H1 (cell line): Measurements from ENCODE around the gene CROCC2. TPM values are rescaled to one million over a fixed set of nuclear protein-coding genes. Genes with fewer than 3 reads are reported as not detected.

Experiments
- CTCF ChIA-PET: fragments of 300-600 bp; sonication (Branson Sonifier 250); formaldehyde crosslinking; loops from one replicate; lab custom pipeline; 2021; ENCODE audit not compliant: partially characterized antibody; lab: Charles Lee
- POLR2A ChIA-PET: fragments of 300-600 bp; sonication (Branson Sonifier 250); formaldehyde crosslinking; loops from one replicate; lab custom pipeline; 2021; ENCODE audit warnings: inconsistent platforms; ENCODE audit not compliant: partially characterized antibody; lab: Charles Lee
- DNase-seq, 2 experiments: peaks; one replicate each; pipeline versions ENCODE4 v3.0.0 to v3.0.0-alpha.2; 2010 to 2022; ENCODE audit warnings: low spot score in 2 of 2, low read depth in 1 of 2, mixed read lengths in 1 of 2
- FAIRE-seq: peaks from 2 replicates; lab custom pipeline; 2011; peaks lifted over from hg19 to GRCh38; lab: Jason Lieb, UNC
- H2AFZ ChIP-seq: 2 replicates; pipeline ENCODE4 v1.8.1; 2012; ENCODE audit warnings: low read length, inconsistent platforms
- H2AK5ac ChIP-seq: 2 replicates; pipeline ENCODE4 v1.6.1; 2013; ENCODE audit warnings: low read depth, low read length
- H2BK120ac ChIP-seq: replicated peaks from 2 replicates; pipeline ENCODE3; 2013; ENCODE audit warnings: low read depth, low read length, inconsistent platforms
- H2BK12ac ChIP-seq: 2 replicates; pipeline ENCODE4 v1.6.1; 2013; ENCODE audit warnings: low read depth, low read length
- H2BK15ac ChIP-seq: 2 replicates; pipeline ENCODE4 v1.6.1; 2013; ENCODE audit warnings: low read length
- H2BK20ac ChIP-seq: 2 replicates; pipeline ENCODE4 v1.6.1; 2013; ENCODE audit warnings: low read length
- H2BK5ac ChIP-seq: 2 replicates; pipeline ENCODE4 v1.6.1; 2013; ENCODE audit warnings: low read depth, low read length
- H3K14ac ChIP-seq: 2 replicates; pipeline ENCODE4 v1.6.1; 2013; ENCODE audit warnings: inconsistent platforms; ENCODE audit not compliant: insufficient read length
- H3K18ac ChIP-seq: 2 replicates; pipeline ENCODE4 v1.6.1; 2013; ENCODE audit warnings: low read length; ENCODE audit errors: extremely low read depth
- H3K23ac ChIP-seq: 2 replicates; pipeline ENCODE4 v1.6.1; 2013; ENCODE audit warnings: inconsistent platforms; ENCODE audit not compliant: insufficient read length
- H3K23me2 ChIP-seq: 2 replicates; pipeline ENCODE4 v1.6.1; 2013; ENCODE audit warnings: low read depth, low read length
- H3K27ac ChIP-seq: 2 replicates; pipeline ENCODE4 v1.6.1; 2011; ENCODE audit warnings: low read depth, low read length, inconsistent platforms
- H3K27me3 ChIP-seq, 4 experiments: replicated peaks in 1 of 4; 1 replicate in 1 of 4; 2 replicates in 3 of 4; pipeline versions ENCODE4 v1.6.1 to v1.8.1; 2011 to 2013; ENCODE audit warnings: low read length in 3 of 4, mild to moderate bottlenecking in 3 of 4, inconsistent platforms in 2 of 4, mixed read lengths in 2 of 4, moderate library complexity in 1 of 4; ENCODE audit not compliant: control insufficient read depth in 3 of 4, insufficient read depth in 3 of 4; ENCODE audit errors: extremely low read depth in 1 of 4
- H3K36me3 ChIP-seq, 4 experiments: 2 replicates each; pipeline versions ENCODE4 v1.6.1 to v1.8.1; 2011 to 2013; ENCODE audit warnings: mild to moderate bottlenecking in 4 of 4, low read length in 3 of 4, moderate library complexity in 2 of 4, control low read depth in 1 of 4, inconsistent platforms in 1 of 4; ENCODE audit not compliant: insufficient read depth in 4 of 4, control insufficient read depth in 2 of 4
- H3K4ac ChIP-seq: replicated peaks from 2 replicates; pipeline ENCODE3; 2013; ENCODE audit warnings: low read length, low read depth, mixed read lengths, inconsistent platforms; ENCODE audit not compliant: insufficient read length
- H3K4me1 ChIP-seq, 4 experiments: replicated peaks in 1 of 4; 1 replicate in 1 of 4; 2 replicates in 3 of 4; pipeline versions ENCODE4 v1.6.1 to v1.8.1; 2011 to 2013; ENCODE audit warnings: low read length in 3 of 4, inconsistent platforms in 2 of 4, mixed read lengths in 1 of 4; ENCODE audit not compliant: insufficient read depth in 4 of 4, control insufficient read depth in 3 of 4
- H3K4me2 ChIP-seq, 2 experiments: 2 replicates each; pipeline versions ENCODE4 v1.6.1 to v1.8.1; 2011 to 2013; ENCODE audit warnings: low read depth in 2 of 2, low read length in 2 of 2, control low read depth in 1 of 2, inconsistent platforms in 1 of 2, mild to moderate bottlenecking in 1 of 2; ENCODE audit not compliant: insufficient read depth in 1 of 2
- H3K4me3 ChIP-seq, 4 experiments: fragments of 200-600, 300-600 bp in 1 of 4; sonication (generic), shearing (Covaris generic), sonication (Bioruptor Twin) in 1 of 4; 2 replicates each; pipeline versions ENCODE4 v1.5.1 to v1.8.1; 2011 to 2016; ENCODE audit warnings: low read length in 4 of 4, low read depth in 3 of 4, control low read depth in 2 of 4, inconsistent platforms in 2 of 4, mild to moderate bottlenecking in 2 of 4, mixed read lengths in 1 of 4, moderate library complexity in 1 of 4; ENCODE audit not compliant: insufficient read depth in 2 of 4; ENCODE audit errors: extremely low read depth in 1 of 4
- H3K56ac ChIP-seq: replicated peaks from 2 replicates; pipeline ENCODE3; 2013; ENCODE audit warnings: low read depth, mild to moderate bottlenecking, mixed read lengths, low read length, inconsistent platforms; ENCODE audit not compliant: insufficient read length
- H3K79me1 ChIP-seq: 2 replicates; pipeline ENCODE4 v1.6.1; 2013; ENCODE audit warnings: low read depth, low read length, control low read depth
- H3K79me2 ChIP-seq, 2 experiments: 2 replicates each; pipeline versions ENCODE4 v1.6.1 to v1.8.1; 2012 to 2013; ENCODE audit warnings: low read length in 2 of 2, mild to moderate bottlenecking in 2 of 2, inconsistent platforms in 1 of 2; ENCODE audit not compliant: insufficient read depth in 2 of 2, control insufficient read depth in 1 of 2
- H3K9ac ChIP-seq, 4 experiments: replicated peaks in 1 of 4; 1 replicate in 1 of 4; 2 replicates in 3 of 4; pipeline versions ENCODE4 v1.6.1 to v1.8.1; 2011 to 2013; ENCODE audit warnings: low read depth in 3 of 4, low read length in 3 of 4, control low read depth in 2 of 4, mild to moderate bottlenecking in 2 of 4, moderate library complexity in 2 of 4, inconsistent platforms in 1 of 4; ENCODE audit errors: extremely low read depth in 1 of 4
- H3K9me3 ChIP-seq, 2 experiments: 2 replicates each; pipeline versions ENCODE4 v1.6.1 to v1.8.1; 2012 to 2013; ENCODE audit warnings: mild to moderate bottlenecking in 2 of 2, moderate library complexity in 2 of 2, control low read depth in 1 of 2, inconsistent platforms in 1 of 2, low read depth in 1 of 2, low read length in 1 of 2, mixed read lengths in 1 of 2; ENCODE audit not compliant: insufficient read depth in 2 of 2
- H4K20me1 ChIP-seq, 2 experiments: replicated peaks in 1 of 2; 2 replicates each; pipeline versions ENCODE3 to v1.8.1; 2011 to 2013; ENCODE audit warnings: inconsistent platforms in 2 of 2, low read length in 2 of 2, mild to moderate bottlenecking in 1 of 2; ENCODE audit not compliant: insufficient read depth in 2 of 2, control insufficient read depth in 1 of 2
- H4K5ac ChIP-seq: 2 replicates; pipeline ENCODE4 v1.6.1; 2013; ENCODE audit warnings: low read length, low read depth, mixed read lengths, inconsistent platforms; ENCODE audit not compliant: insufficient read length
- H4K8ac ChIP-seq: 2 replicates; pipeline ENCODE4 v1.8.0; 2013; ENCODE audit warnings: mild to moderate bottlenecking, moderate library complexity, low read length, inconsistent platforms; ENCODE audit not compliant: insufficient read depth; ENCODE audit errors: extremely low read depth
- H4K91ac ChIP-seq: replicated peaks from 2 replicates; pipeline ENCODE3; 2013; ENCODE audit warnings: low read length, mixed read lengths, inconsistent platforms; ENCODE audit not compliant: insufficient read length
- BACH1 ChIP-seq: IDR thresholded peaks from 2 replicates; pipeline ENCODE4 v1.6.1; 2012; ENCODE audit warnings: low read length, improper control_type of control experiment
- CBX5 ChIP-seq: fragments of 300-800, 300-1000 bp; sonication (generic); IDR thresholded peaks from 2 replicates; pipeline ENCODE4 v1.7.1; 2016; ENCODE audit warnings: antibody characterized with exemption, low read length, low read depth
- CHD1 ChIP-seq: IDR thresholded peaks from 2 replicates; pipeline ENCODE4 v1.6.1; 2012; ENCODE audit warnings: low read depth, low read length, improper control_type of control experiment
- CHD2 ChIP-seq: IDR thresholded peaks from 2 replicates; pipeline ENCODE4 v1.6.1; 2012; ENCODE audit warnings: low read length, improper control_type of control experiment
- CTCF ChIP-seq, 3 experiments: IDR thresholded peaks; 1 replicate in 2 of 3; 2 replicates in 1 of 3; pipeline versions ENCODE4 v1.5.1 to v1.6.1; 2011; ENCODE audit warnings: low read length in 3 of 3, mild to moderate bottlenecking in 3 of 3, inconsistent platforms in 2 of 3, low read depth in 1 of 3, moderate library complexity in 1 of 3; ENCODE audit not compliant: insufficient read depth in 1 of 3; ENCODE audit errors: control extremely low read depth in 1 of 3
- JUN ChIP-seq: IDR thresholded peaks from 2 replicates; pipeline ENCODE4 v1.6.1; 2011; ENCODE audit warnings: low read depth, mild to moderate bottlenecking, improper control_type of control experiment, low read length
- TEAD4 ChIP-seq: IDR thresholded peaks from 2 replicates; pipeline ENCODE4 v1.6.1; 2012; ENCODE audit warnings: low read depth, low read length, inconsistent platforms, mixed read lengths
- WGBS, 2 experiments: shearing (Covaris generic) in 1 of 2; methylation state at CpG; one replicate each; pipeline versions ENCODE4 v1.1.6 to v1.1.7; 2013 to 2015; ENCODE audit warnings: low lambda C conversion rate in 2 of 2, mixed read lengths in 2 of 2, inconsistent platforms in 1 of 2, low coverage in 1 of 2, missing lambda C conversion rate in 1 of 2; ENCODE audit not compliant: insufficient replicate concordance in 2 of 2, insufficient coverage in 1 of 2, insufficient read length in 1 of 2; ENCODE audit errors: extremely low coverage in 1 of 2, missing lambda C conversion rate in 1 of 2; 5-methylcytosine and 5-hydroxymethylcytosine counted together
- polyA plus RNA-seq, 7 experiments: library from polyadenylated mRNA; depleted of rRNA in 3 of 7; stranded (reverse) in 5 of 7; unstranded in 2 of 7; fragments of >200 nt in 5 of 7; fragments of 200-250 nt in 2 of 7; gene quantifications; 1 replicate in 5 of 7; 2 replicates in 1 of 7; 4 replicates in 1 of 7; pipeline versions ENCODE4 v1.2.1 to v1.2.3, GENCODE V29; 2011 to 2013; ENCODE audit warnings: missing spikeins in 2 of 7, mixed read lengths in 2 of 7
- total RNA-seq: library from RNA; stranded (reverse); fragmentation: NEBNext Ultra II Directional; extraction: Animal tissue kit (Norgen Biotek cat#: 25700); gene quantifications from 2 replicates; pipeline ENCODE4 v1.2.1, GENCODE V29; 2021

The CROCC2 gene
- total and polyA plus RNA-seq, 2 of the 8 experiments (the other 6 are each of a cell fraction or from before 2014, with no cell fraction given), result not detected

- Histone ChIP-seq H3K79me2 (no peaks in the 10 kb centered on the region), H2BK12ac (no peak overlapping the region; the same call in 1 of the 2 replicates), H3K23ac (no peak overlapping the region), H4K20me1 (no peaks in the 10 kb centered on the region), H3K9me3 (no peaks in the 10 kb centered on the region), H4K91ac (no peak overlapping the region), H3K27me3 (peaks cover 0 to 31% (median 18%) of the 10 kb centered on the region in 4 experiments; a peak in 4 of 7 replicates), H2BK15ac (no peak overlapping the region; the same call in 1 of the 2 replicates), H3K79me1 (no peaks in the 10 kb centered on the region), H3K4me1 (peaks cover 0 to 16% (median 8%) of the 10 kb centered on the region in 4 experiments; a peak in 6 of 7 replicates), H2AK5ac (no peak overlapping the region), H3K23me2 (peaks cover 9% of the 10 kb centered on the region; the same call in 1 of the 2 replicates), H3K36me3 (no peaks in the 10 kb centered on the region), H2BK5ac (no peak overlapping the region), H3K56ac (no peak overlapping the region), H3K9ac (no peak overlapping the region), H4K5ac (no peak overlapping the region), H3K4me2 (no peak overlapping the region), H2BK20ac (no peak overlapping the region), H3K4me3 (no peak overlapping the region), H2BK120ac (no peak overlapping the region), H4K8ac (no peak overlapping the region), H2AFZ (no peak overlapping the region), H3K14ac (no peak overlapping the region), H3K27ac (no peak overlapping the region), H3K18ac (no peak overlapping the region), H3K4ac (no peak overlapping the region)
- DNase-seq (no peak), FAIRE-seq (no peak)
- TF ChIP-seq CHD1 (no peak), JUN (no peak), TEAD4 (no peak), CTCF (IDR thresholded peaks at IDR 0.05; ENCODE audit: control extremely low read depth in 1 of 3, insufficient read depth in 1 of 3, low read depth in 1 of 3, low read length in 3 of 3) (no peak), CHD2 (no peak), BACH1 (no peak), CBX5 (no peak)
- 93% methylated on average over 16 of the region's 17 CpGs; no CpG with 5 or more reads in 1 of the 2 experiments for WGBS, 2 experiments
- POLR2A ChIA-PET, result no interaction called here
- CTCF ChIA-PET, result interaction anchor here (0.7 to 1.3 kb wide), 2 partner anchors 28 to 50 kb away, joined by 3 to 4 read pairs; no protein-coding TSS in a partner anchor
Measured at GRCh38 chr2:241033336-241033987, 127.3 kb downstream of the CROCC2 start.
